Measurements from ENCODE around the gene CATSPER4.

Gene CATSPER4

GRCh38 chr1:26190373-26190987, at the start of gene CATSPER4:
CATSPER4 (plus strand) TSS chr1:26190602; CDS start chr1:26190628, 26 bp downstream.
- DNase-seq: peak; percentile 28 to 38

- DNase-seq: no peak
These were observed 48.2 kb upstream of the CATSPER4 start for GRCh38 chr1:26142159-26142558.

- DNase-seq: peak; percentile 80 to 85
These were observed 45.1 kb upstream of the CATSPER4 start for GRCh38 chr1:26145041-26145959.

- DNase-seq: no peak
These were observed 44.5 kb upstream of the CATSPER4 start for GRCh38 chr1:26145960-26146294.

GRCh38 chr1:26148887-26149286, 41.5 kb upstream of the CATSPER4 start:
- DNase-seq: no peak

GRCh38 chr1:26153966-26154532, 36.4 kb upstream of the CATSPER4 start:
- no peak for DNase-seq

GRCh38 chr1:26154750-26155149, 35.7 kb upstream of the CATSPER4 start:
- no peak for DNase-seq

- DNase-seq: no peak
These were observed 34.8 kb upstream of the CATSPER4 start for GRCh38 chr1:26155370-26156284.

GRCh38 chr1:26156285-26157038, 33.9 kb upstream of the CATSPER4 start:
- peak in 1 of 2 experiments; percentile 14 for DNase-seq

GRCh38 chr1:26158271-26158907, 32.0 kb upstream of the CATSPER4 start:
- DNase-seq: no peak

GRCh38 chr1:26158908-26159742, 31.3 kb upstream of the CATSPER4 start, which contains the start of gene FAM110D:
FAM110D (plus strand) TSS chr1:26159079; CDS start chr1:26161292, 2,213 bp downstream.
- DNase-seq: no peak

- DNase-seq: no peak
These were observed 30.7 kb upstream of the CATSPER4 start for GRCh38 chr1:26159743-26160039.

- DNase-seq: no peak
These were observed 29.6 kb upstream of the CATSPER4 start for GRCh38 chr1:26160527-26161414.

- DNase-seq: peak; percentile 44 to 57
These were observed 28.8 kb upstream of the CATSPER4 start for GRCh38 chr1:26161415-26162219.

- no peak for DNase-seq
These were observed 28.1 kb upstream of the CATSPER4 start for GRCh38 chr1:26162220-26162709.

GRCh38 chr1:26163684-26164035, 26.7 kb upstream of the CATSPER4 start:
- no peak for DNase-seq

- no peak for DNase-seq
These were observed 26.2 kb upstream of the CATSPER4 start for GRCh38 chr1:26164036-26164860.
